Colonic mucosa (tissue), 4 donors: ENCODE data around the gene PRDX2. TPM values are rescaled to one million over a fixed set of nuclear protein-coding genes. Genes with fewer than 3 reads are reported as not detected.
"Not testable (repeated sequence)": the region's sequence is repeated elsewhere in the genome, so short reads cannot be mapped to it uniquely, and the experiment has no call there.

Experiments used
- DNase-seq: peaks from one replicate; pipeline ENCODE4 v3.0.0-alpha.2; 2020
- H3K27ac ChIP-seq: fragments of 200-600 bp; one replicate; pipeline ENCODE4 v1.8.0; 2021
- H3K27me3 ChIP-seq: fragments of 200-600 bp; one replicate; pipeline ENCODE4 v1.8.0; 2021
- H3K36me3 ChIP-seq: fragments of 200-600 bp; one replicate; pipeline ENCODE4 v1.8.0; 2021
- H3K4me1 ChIP-seq: fragments of 200-600 bp; one replicate; pipeline ENCODE4 v1.8.0; 2021; ENCODE audit warnings: mild to moderate bottlenecking
- H3K4me3 ChIP-seq: fragments of 200-600 bp; one replicate; pipeline ENCODE4 v1.8.0; 2021
- H3K9ac ChIP-seq, 2 donors: one replicate each; pipeline ENCODE4 v1.7.0; 2013; ENCODE audit warnings: control low read depth in 2 of 2, low read depth in 2 of 2, low read length in 2 of 2
- H3K9me3 ChIP-seq: fragments of 200-600 bp; one replicate; pipeline ENCODE4 v1.8.0; 2021
- CTCF ChIP-seq: fragments of 200-600 bp; IDR thresholded peaks from one replicate; pipeline ENCODE4 v1.8.0; 2022; ENCODE audit warnings: antibody characterized with exemption, mild to moderate bottlenecking
- intact Hi-C: fragments of 100-400 bp; cut with DNase I; formaldehyde crosslinking; loops from one replicate; pipeline ENCODE4 v1.14.1; 2022
- total RNA-seq, 2 donors: library from RNA; stranded (reverse); fragmentation: NEBNext Ultra II Directional in 1 of 2; extraction: Animal tissue kit (Norgen Biotek cat#: 25700) in 1 of 2; gene quantifications; one replicate each; pipeline ENCODE4 v1.2.1, GENCODE V29; 2021
- donor health status: healthy.
- donor health status: DM: no; HTN: no; CAD: no.
- donor health status: DM: no; HTN: no; CAD: no.

Gene PRDX2
- total RNA-seq, 2 donors from 2014 or later = 347 to 417 TPM

GRCh38 chr19:12833418-12833737, 31.8 kb upstream of the PRDX2 start:
- Histone ChIP-seq H3K9ac (no peak overlapping the region), H3K27ac (no peak overlapping the region), H3K9me3 (no peaks in the 10 kb centered on the region), H3K4me1 (peaks cover 4% of the 10 kb centered on the region), H3K27me3 (peaks cover 68% of the 10 kb centered on the region), H3K4me3 (no peak overlapping the region), H3K36me3 (no peaks in the 10 kb centered on the region)
- intact Hi-C loops = no loop called here
- DNase-seq = no peak
- TF ChIP-seq CTCF = no peak

GRCh38 chr19:12828494-12828893, 26.9 kb upstream of the PRDX2 start:
- peak; percentile 63 for DNase-seq
- H3K4me3 ChIP-seq = no peak overlapping the region
- intact Hi-C loops = no loop called here
- no peak overlapping the region for H3K9ac ChIP-seq
- H3K9me3 ChIP-seq = no peaks in the 10 kb centered on the region
- peaks cover 29% of the 10 kb centered on the region for H3K27me3 ChIP-seq
- H3K36me3 ChIP-seq = no peaks in the 10 kb centered on the region
- H3K27ac ChIP-seq = no peak overlapping the region
- H3K4me1 ChIP-seq = peaks cover 5% of the 10 kb centered on the region
- TF ChIP-seq CTCF = no peak

GRCh38 chr19:12825254-12826131, 23.9 kb upstream of the PRDX2 start:
- intact Hi-C loops = no loop called here
- Histone ChIP-seq H3K27me3 (peaks cover 5% of the 10 kb centered on the region), H3K36me3 (no peaks in the 10 kb centered on the region), H3K4me3 (no peak overlapping the region), H3K4me1 (peaks cover 5% of the 10 kb centered on the region), H3K9me3 (no peaks in the 10 kb centered on the region), H3K27ac (no peak overlapping the region), H3K9ac (no peak overlapping the region)
- DNase-seq = no peak
- TF ChIP-seq CTCF = no peak

GRCh38 chr19:12821761-12822160, 20.2 kb upstream of the PRDX2 start:
- intact Hi-C loops = no loop called here

GRCh38 chr19:12817810-12818209, 16.2 kb upstream of the PRDX2 start:
- H3K4me1 ChIP-seq, H3K9ac ChIP-seq, intact Hi-C loops, H3K27me3 ChIP-seq, DNase-seq, H3K36me3 ChIP-seq, H3K9me3 ChIP-seq, H3K4me3 ChIP-seq, H3K27ac ChIP-seq: not testable (repeated sequence)

More at GRCh38 chr19:12821761-12822160, 20.2 kb upstream of the PRDX2 start:
- H3K27me3 ChIP-seq = peaks cover 5% of the 10 kb centered on the region
- H3K4me1 ChIP-seq = peaks cover 5% of the 10 kb centered on the region
- no peak overlapping the region for H3K27ac ChIP-seq
- no peak for DNase-seq
- no peak overlapping the region for H3K4me3 ChIP-seq
- TF ChIP-seq CTCF = no peak
- no peak overlapping the region for H3K9ac ChIP-seq
- H3K36me3 ChIP-seq = no peaks in the 10 kb centered on the region
- no peaks in the 10 kb centered on the region for H3K9me3 ChIP-seq

GRCh38 chr19:12817188-12817587, 15.6 kb upstream of the PRDX2 start:
- H3K9ac ChIP-seq, H3K27me3 ChIP-seq, DNase-seq, H3K27ac ChIP-seq, H3K4me3 ChIP-seq, H3K4me1 ChIP-seq, H3K9me3 ChIP-seq, H3K36me3 ChIP-seq, intact Hi-C loops: not testable (repeated sequence)
